ENCODE measurements around the gene PRKCZ.
A peak's percentile ranks its signal among the peaks of the same experiment; 100 is the strongest.

Gene PRKCZ

GRCh38 chr1:2201062-2201461, 150.9 kb downstream of the PRKCZ start:
- Histone ChIP-seq H3K27ac (ENCODE audit: low read length) (no peak overlapping the region), H3K27me3 (ENCODE audit: control insufficient read depth, insufficient read depth, low read length) (no peaks in the 10 kb centered on the region), H3K4me1 (ENCODE audit: control insufficient read depth, insufficient read depth, low read length) (peaks cover 5% of the 10 kb centered on the region; the same call in 1 of the 2 replicates), H3K9me3 (ENCODE audit: control insufficient read depth, insufficient read depth, low read length) (no peaks in the 10 kb centered on the region), H3K36me3 (ENCODE audit: control insufficient read depth, insufficient read depth, low read length) (no peaks in the 10 kb centered on the region), H3K4me3 (ENCODE audit: low read length) (no peak overlapping the region)
- WGBS (ENCODE audit: insufficient coverage, insufficient read length): no CpG with 5 or more reads among the region's 14 CpGs
- DNase-seq (ENCODE audit: low read depth, low spot score): no peak

DNA sequence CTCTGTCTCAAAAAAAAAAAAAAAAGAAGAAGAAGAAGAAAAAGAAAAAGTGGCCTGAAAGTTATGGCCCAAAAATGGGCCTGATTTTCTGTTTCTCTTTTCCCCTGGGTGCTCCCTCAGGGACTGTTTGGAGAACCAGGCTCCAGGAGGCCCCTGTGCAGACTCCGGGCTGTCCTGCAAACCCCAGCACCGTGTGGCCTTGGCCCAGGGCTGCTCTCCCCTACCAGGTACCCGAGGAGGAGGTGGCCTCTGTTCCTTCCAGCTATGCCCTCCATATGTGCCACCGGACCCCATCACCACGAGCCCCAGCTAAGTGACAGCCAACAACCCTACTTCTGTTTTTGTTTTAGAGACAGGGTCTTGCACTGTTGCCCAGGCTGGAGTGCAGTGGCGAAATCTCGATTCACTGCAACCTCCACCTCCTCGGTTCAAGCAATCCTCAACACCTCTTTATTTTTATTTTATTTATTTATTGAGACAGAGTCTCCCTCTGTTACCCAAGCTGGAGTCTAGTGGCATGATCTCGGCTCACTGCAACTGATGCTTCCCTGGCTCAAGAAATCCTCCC, 151.9 kb downstream of the PRKCZ start:
- Histone ChIP-seq H3K9me3 (ENCODE audit: control insufficient read depth, insufficient read depth, low read length) (no peaks in the 10 kb centered on the region), H3K4me1 (ENCODE audit: control insufficient read depth, insufficient read depth, low read length) (peaks cover 5% of the 10 kb centered on the region; the same call in 1 of the 2 replicates), H3K27ac (ENCODE audit: low read length) (no peak overlapping the region), H3K27me3 (ENCODE audit: control insufficient read depth, insufficient read depth, low read length) (no peaks in the 10 kb centered on the region), H3K4me3 (ENCODE audit: low read length) (no peak overlapping the region), H3K36me3 (ENCODE audit: control insufficient read depth, insufficient read depth, low read length) (no peaks in the 10 kb centered on the region)
- no peak for DNase-seq (ENCODE audit: low read depth, low spot score)
- WGBS (ENCODE audit: insufficient coverage, insufficient read length): no CpG with 5 or more reads among the region's 9 CpGs

DNA sequence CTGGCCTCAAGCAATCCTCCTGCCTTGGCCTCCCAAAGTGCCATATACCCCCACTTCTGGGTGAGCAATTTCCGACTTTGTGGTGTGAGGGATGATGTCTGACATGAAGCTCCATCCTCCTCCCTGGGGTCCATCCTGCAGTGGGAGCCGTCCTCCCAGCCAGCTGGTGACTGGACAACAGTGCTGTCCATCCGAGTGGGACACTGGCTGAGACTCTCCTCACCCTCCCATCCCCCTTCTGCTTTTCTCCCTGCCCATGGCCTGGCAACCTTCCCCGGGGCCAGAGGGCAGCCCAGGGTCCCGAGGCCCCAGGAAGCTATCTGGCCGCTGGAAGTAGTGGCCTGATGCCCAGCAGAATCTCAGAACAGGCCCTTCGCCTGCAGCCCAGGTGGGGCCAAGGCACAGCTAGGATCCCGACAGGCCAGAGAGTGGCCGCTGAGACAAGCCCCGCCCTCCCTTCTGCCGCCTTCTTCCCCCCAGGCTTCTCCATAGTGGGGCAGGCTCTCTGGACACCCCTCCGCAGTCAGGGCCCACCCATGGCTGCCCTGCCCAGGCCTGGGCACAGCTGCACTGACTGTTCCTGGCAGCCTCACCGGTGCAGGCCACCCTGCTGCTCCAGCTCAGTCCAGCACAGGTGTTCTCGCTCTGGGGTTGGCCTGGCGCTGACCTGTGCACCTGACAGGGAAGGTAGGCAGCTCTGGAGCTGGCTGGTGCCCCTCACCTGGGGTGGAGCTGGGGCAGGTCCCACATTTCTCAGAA, 152.8 kb downstream of the PRKCZ start:
- no CpG with 5 or more reads among the region's 15 CpGs for WGBS (ENCODE audit: insufficient coverage, insufficient read length)
- H3K9me3 ChIP-seq (ENCODE audit: control insufficient read depth, insufficient read depth, low read length): no peaks in the 10 kb centered on the region
- H3K27ac ChIP-seq (ENCODE audit: low read length): no peak overlapping the region
- H3K4me3 ChIP-seq (ENCODE audit: low read length): no peak overlapping the region
- no peaks in the 10 kb centered on the region for H3K27me3 ChIP-seq (ENCODE audit: control insufficient read depth, insufficient read depth, low read length)
- H3K4me1 ChIP-seq (ENCODE audit: control insufficient read depth, insufficient read depth, low read length): peaks cover 5% of the 10 kb centered on the region; the same call in 1 of the 2 replicates
- H3K36me3 ChIP-seq (ENCODE audit: control insufficient read depth, insufficient read depth, low read length): no peaks in the 10 kb centered on the region
- no peak for DNase-seq (ENCODE audit: low read depth, low spot score)

GRCh38 chr1:2203671-2204414, 153.6 kb downstream of the PRKCZ start:
- Histone ChIP-seq H3K9me3 (ENCODE audit: control insufficient read depth, insufficient read depth, low read length) (no peaks in the 10 kb centered on the region), H3K36me3 (ENCODE audit: control insufficient read depth, insufficient read depth, low read length) (no peaks in the 10 kb centered on the region), H3K4me1 (ENCODE audit: control insufficient read depth, insufficient read depth, low read length) (peaks cover 3% of the 10 kb centered on the region; the same call in 1 of the 2 replicates), H3K27ac (ENCODE audit: low read length) (no peak overlapping the region), H3K27me3 (ENCODE audit: control insufficient read depth, insufficient read depth, low read length) (no peaks in the 10 kb centered on the region), H3K4me3 (ENCODE audit: low read length) (peak overlapping the region; percentile 44; the same call in 1 of the 2 replicates)
- DNase-seq (ENCODE audit: low read depth, low spot score): no peak
- whole genome bisulfite sequencing (ENCODE audit: insufficient coverage, insufficient read length): no CpG with 5 or more reads among the region's 25 CpGs

- Histone ChIP-seq H3K36me3 (ENCODE audit: control insufficient read depth, insufficient read depth, low read length) (no peaks in the 10 kb centered on the region), H3K9me3 (ENCODE audit: control insufficient read depth, insufficient read depth, low read length) (no peaks in the 10 kb centered on the region), H3K4me3 (ENCODE audit: low read length) (peak overlapping the region; percentile 44; the same call in 1 of the 2 replicates), H3K4me1 (ENCODE audit: control insufficient read depth, insufficient read depth, low read length) (no peaks in the 10 kb centered on the region), H3K27me3 (ENCODE audit: control insufficient read depth, insufficient read depth, low read length) (no peaks in the 10 kb centered on the region), H3K27ac (ENCODE audit: low read length) (no peak overlapping the region)
- no CpG with 5 or more reads among the region's 60 CpGs for WGBS (ENCODE audit: insufficient coverage, insufficient read length)
- no peak for DNase-seq (ENCODE audit: low read depth, low spot score)
These were observed 154.4 kb downstream of the PRKCZ start for GRCh38 chr1:2204415-2205190.

DNA sequence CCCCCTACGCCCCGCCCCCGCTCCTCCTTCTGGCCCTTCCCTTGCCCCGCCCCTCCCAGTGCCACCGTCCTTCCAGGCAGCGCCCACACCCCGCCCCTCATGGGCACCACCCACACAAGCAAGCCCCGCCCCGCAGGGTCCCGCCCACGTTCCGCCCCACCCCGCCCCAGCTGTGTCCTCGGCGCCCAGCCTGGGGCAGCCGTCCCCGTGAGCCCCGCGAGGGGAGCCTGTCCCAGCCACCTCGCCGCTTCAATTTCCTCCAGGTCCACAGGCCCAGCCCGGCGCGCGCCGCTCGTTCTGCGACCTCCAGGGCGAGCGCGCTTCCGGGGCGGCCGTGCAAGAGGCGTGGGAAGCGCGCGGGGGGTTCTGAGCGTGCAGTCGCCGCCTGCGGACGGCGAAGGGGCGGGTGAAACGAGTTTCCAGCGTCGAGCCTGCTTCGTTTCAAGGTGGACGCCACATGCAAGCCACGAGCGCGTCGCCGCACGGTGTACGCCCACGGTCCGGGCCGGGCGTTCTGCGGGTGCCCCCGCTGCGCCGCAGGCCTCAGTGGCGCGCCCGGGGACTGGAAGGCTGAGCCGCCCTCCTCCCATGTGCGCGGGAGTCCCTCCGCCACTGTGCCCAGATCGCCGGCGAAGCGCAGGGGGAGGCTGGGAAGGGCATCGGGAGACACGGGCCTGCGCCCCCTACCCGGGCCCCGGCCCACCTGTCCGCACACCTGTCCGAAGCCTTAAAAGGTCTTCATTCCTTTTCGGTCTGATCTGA, 155.2 kb downstream of the PRKCZ start:
- Histone ChIP-seq H3K36me3 (ENCODE audit: control insufficient read depth, insufficient read depth, low read length) (no peaks in the 10 kb centered on the region), H3K9me3 (ENCODE audit: control insufficient read depth, insufficient read depth, low read length) (no peaks in the 10 kb centered on the region), H3K27ac (ENCODE audit: low read length) (no peak overlapping the region), H3K4me1 (ENCODE audit: control insufficient read depth, insufficient read depth, low read length) (no peaks in the 10 kb centered on the region), H3K4me3 (ENCODE audit: low read length) (peak overlapping the region; percentile 41; the same call in 1 of the 2 replicates), H3K27me3 (ENCODE audit: control insufficient read depth, insufficient read depth, low read length) (no peaks in the 10 kb centered on the region)
- no CpG with 5 or more reads among the region's 84 CpGs for WGBS (ENCODE audit: insufficient coverage, insufficient read length)
- no peak for DNase-seq (ENCODE audit: low read depth, low spot score)

- WGBS (ENCODE audit: insufficient coverage, insufficient read length): no CpG with 5 or more reads among the region's 16 CpGs
- Histone ChIP-seq H3K4me3 (ENCODE audit: low read length) (no peak overlapping the region), H3K27me3 (ENCODE audit: control insufficient read depth, insufficient read depth, low read length) (no peaks in the 10 kb centered on the region), H3K27ac (ENCODE audit: low read length) (no peak overlapping the region), H3K4me1 (ENCODE audit: control insufficient read depth, insufficient read depth, low read length) (peaks cover 4% of the 10 kb centered on the region), H3K36me3 (ENCODE audit: control insufficient read depth, insufficient read depth, low read length) (no peaks in the 10 kb centered on the region; the same call in 1 of the 2 replicates), H3K9me3 (ENCODE audit: control insufficient read depth, insufficient read depth, low read length) (no peaks in the 10 kb centered on the region)
- DNase-seq (ENCODE audit: low read depth, low spot score): no peak
These were observed 156.7 kb downstream of the PRKCZ start for GRCh38 chr1:2206813-2207487.

DNA sequence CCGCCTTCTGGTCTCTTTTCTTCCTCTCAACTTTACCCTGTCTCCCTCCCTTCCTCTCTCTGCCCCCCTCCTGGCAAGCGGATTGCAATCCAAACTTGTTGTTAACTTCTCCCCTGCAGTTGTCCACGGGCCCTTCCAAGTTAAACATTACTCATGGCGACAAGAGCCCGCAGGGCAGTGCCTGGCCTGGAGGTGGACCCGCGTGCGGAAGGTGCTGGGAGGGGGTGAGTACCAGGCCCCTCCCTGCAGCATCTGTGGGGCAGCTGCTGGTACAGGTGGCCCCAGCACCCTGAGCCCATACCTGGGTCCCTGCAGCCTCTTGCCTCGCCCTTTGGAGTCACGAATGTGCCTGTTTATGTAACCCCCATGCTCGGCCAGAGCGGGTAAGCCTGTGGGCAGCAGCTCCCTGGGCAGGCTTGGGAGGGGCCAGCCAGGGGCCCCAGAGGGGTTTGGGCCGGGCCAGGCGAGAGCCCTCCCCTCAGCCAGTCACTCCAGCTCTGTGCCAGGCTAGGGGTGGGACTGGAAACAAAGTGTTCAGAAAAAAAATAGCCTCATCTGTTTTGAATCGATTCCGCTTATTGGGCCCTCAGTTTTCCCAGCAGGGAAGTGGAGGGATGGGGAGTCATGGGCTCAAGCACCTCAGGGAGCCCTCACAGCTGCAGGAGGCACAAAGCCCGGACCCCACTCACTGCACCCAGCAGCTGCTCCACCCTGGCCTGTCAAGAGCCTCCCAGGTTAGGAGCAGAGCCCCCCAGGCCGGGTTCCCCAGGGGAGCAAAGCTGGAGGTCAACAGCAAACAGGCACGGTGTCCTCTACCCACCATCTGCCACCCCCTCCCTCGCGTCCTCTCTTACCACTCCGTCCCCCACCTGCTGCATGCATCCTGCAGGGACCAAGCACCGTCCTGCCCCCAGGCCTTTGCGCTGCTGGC, 158.4 kb downstream of the PRKCZ start:
- Histone ChIP-seq H3K9me3 (ENCODE audit: control insufficient read depth, insufficient read depth, low read length) (no peaks in the 10 kb centered on the region), H3K36me3 (ENCODE audit: control insufficient read depth, insufficient read depth, low read length) (no peaks in the 10 kb centered on the region; the same call in 1 of the 2 replicates), H3K4me3 (ENCODE audit: low read length) (no peak overlapping the region), H3K27ac (ENCODE audit: low read length) (no peak overlapping the region), H3K27me3 (ENCODE audit: control insufficient read depth, insufficient read depth, low read length) (no peaks in the 10 kb centered on the region), H3K4me1 (ENCODE audit: control insufficient read depth, insufficient read depth, low read length) (peaks cover 5% of the 10 kb centered on the region)
- no peak for DNase-seq (ENCODE audit: low read depth, low spot score)
- no CpG with 5 or more reads among the region's 24 CpGs for WGBS (ENCODE audit: insufficient coverage, insufficient read length)
